ENCODE data around the gene AACS. TPM values are rescaled to one million over a fixed set of nuclear protein-coding genes. Genes with fewer than 3 reads are reported as not detected.
A peak's percentile ranks its signal among the peaks of the same experiment; 100 is the strongest.

AACS gene
- total and polyA plus RNA-seq, 4 donors = 3.4 to 13.6 (median 7.3) TPM

GRCh38 chr12:125185740-125186470, 120.7 kb downstream of the AACS start, which contains the start of gene TMEM132B:
Gene TMEM132B, plus strand, starts transcription at chr12:125186386.
- Histone ChIP-seq H3K27ac (ENCODE audit: low read depth in 1 of 2, low read length in 2 of 2) (no peak within 1 kb of the TSS), H3K9me3 (ENCODE audit: control insufficient read depth in 4 of 4, low read length in 3 of 4) (no peaks in the 10 kb centered on the region), H3K9ac (ENCODE audit: low read depth in 1 of 2, low read length in 2 of 2) (no peak within 1 kb of the TSS), H3K4me1 (ENCODE audit: control insufficient read depth in 4 of 4, insufficient read depth in 4 of 4, low read length in 3 of 4) (peaks cover 3 to 26% (median 8%) of the 10 kb centered on the region in 4 donors), H3K27me3 (ENCODE audit: control insufficient read depth in 4 of 4, insufficient read depth in 4 of 4, low read length in 3 of 4) (peaks cover 3 to 11% (median 7%) of the 10 kb centered on the region in 4 donors), H3K4me3 (ENCODE audit: low read depth in 1 of 3, low read length in 3 of 3) (peak within 1 kb of the TSS in 1 of 3 donors; percentile 57), H3K36me3 (ENCODE audit: control insufficient read depth in 4 of 4, insufficient read depth in 3 of 4, low read depth in 1 of 4, low read length in 3 of 4) (no peaks in the 10 kb centered on the region)
- WGBS = 2% methylated on average over 71 of the region's 71 CpGs
- no peak for TF ChIP-seq FOXA2 (IDR thresholded peaks at IDR 0.05)
- TF ChIP-seq CTCF (IDR thresholded peaks at IDR 0.05; ENCODE audit: low read depth, low read length, missing input control) = peak; percentile 50
- TF ChIP-seq FOXA1 (IDR thresholded peaks at IDR 0.05) = no peak
- peak; percentile 67 for DNase-seq (ENCODE audit: low spot score)

GRCh38 chr12:125186471-125187147, 121.4 kb downstream of the AACS start:
- Histone ChIP-seq H3K4me1 (ENCODE audit: control insufficient read depth in 4 of 4, insufficient read depth in 4 of 4, low read length in 3 of 4) (peaks cover 3 to 26% (median 8%) of the 10 kb centered on the region in 4 donors), H3K36me3 (ENCODE audit: control insufficient read depth in 4 of 4, insufficient read depth in 3 of 4, low read depth in 1 of 4, low read length in 3 of 4) (no peaks in the 10 kb centered on the region), H3K4me3 (ENCODE audit: low read depth in 1 of 3, low read length in 3 of 3) (peak overlapping the region in 1 of 3 donors; percentile 57), H3K9ac (ENCODE audit: low read depth in 1 of 2, low read length in 2 of 2) (no peak overlapping the region), H3K9me3 (ENCODE audit: control insufficient read depth in 4 of 4, low read length in 3 of 4) (no peaks in the 10 kb centered on the region), H3K27me3 (ENCODE audit: control insufficient read depth in 4 of 4, insufficient read depth in 4 of 4, low read length in 3 of 4) (peaks cover 3 to 12% (median 8%) of the 10 kb centered on the region in 4 donors), H3K27ac (ENCODE audit: low read depth in 1 of 2, low read length in 2 of 2) (no peak overlapping the region)
- no peak for DNase-seq (ENCODE audit: low spot score)
- no peak for TF ChIP-seq EGR1 (IDR thresholded peaks at IDR 0.05; ENCODE audit: low read depth in 2 of 2)
- no peak for TF ChIP-seq FOXA1 (IDR thresholded peaks at IDR 0.05)
- TF ChIP-seq ATF3 (IDR thresholded peaks at IDR 0.05) = no peak
- TF ChIP-seq JUND (IDR thresholded peaks at IDR 0.05) = no peak
- TF ChIP-seq HNF4G (IDR thresholded peaks at IDR 0.05) = no peak
- no peak for TF ChIP-seq RXRA (IDR thresholded peaks at IDR 0.05)
- no peak for TF ChIP-seq ZBTB33 (IDR thresholded peaks at IDR 0.05)
- TF ChIP-seq HNF4A (conservative IDR thresholded peaks at IDR 0.05) = no peak
- TF ChIP-seq TAF1 (conservative IDR thresholded peaks at IDR 0.05) = no peak
- TF ChIP-seq REST (IDR thresholded peaks at IDR 0.05) = no peak
- under 1% methylated on average over 90 of the region's 90 CpGs for WGBS
